ENCODE measurements around the gene APMAP. TPM values are rescaled to one million over a fixed set of nuclear protein-coding genes. Genes with fewer than 3 reads are reported as not detected.
"Not testable (repeated sequence)": the region's sequence is repeated elsewhere in the genome, so short reads cannot be mapped to it uniquely, and the experiment has no call there.

Gene APMAP
- total RNA-seq, 1 donor from 2014 or later: 108 TPM

DNA sequence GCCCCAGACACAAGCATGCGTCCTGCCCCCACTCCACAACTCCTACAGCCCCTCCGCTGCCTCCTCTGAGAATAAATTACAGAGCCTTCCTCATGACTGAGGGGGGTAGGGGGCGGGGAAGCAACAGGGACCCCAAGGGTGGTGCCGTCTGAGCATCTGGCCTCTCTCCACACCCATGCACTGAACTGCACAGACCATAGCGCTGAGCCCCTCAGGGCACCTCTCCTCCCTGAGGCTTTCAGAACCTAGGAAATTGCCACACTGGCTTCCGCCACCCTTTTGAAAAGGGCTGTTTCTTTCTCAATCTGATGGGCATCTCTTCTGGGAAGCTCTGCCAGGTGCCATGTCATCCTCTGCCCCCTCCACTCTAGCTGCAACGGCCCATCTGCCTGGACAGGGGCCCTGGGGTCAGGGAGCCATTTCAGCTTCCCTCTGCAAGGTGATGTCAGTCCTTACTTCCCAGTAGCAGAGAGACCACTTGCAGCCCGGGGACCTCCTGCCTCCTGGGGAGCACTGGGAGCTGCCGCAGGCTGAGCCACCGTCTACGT is 40.9 kb downstream of the APMAP start:
- DNase-seq (ENCODE audit: low read depth): no peak
- TF ChIP-seq, protein P1, sequence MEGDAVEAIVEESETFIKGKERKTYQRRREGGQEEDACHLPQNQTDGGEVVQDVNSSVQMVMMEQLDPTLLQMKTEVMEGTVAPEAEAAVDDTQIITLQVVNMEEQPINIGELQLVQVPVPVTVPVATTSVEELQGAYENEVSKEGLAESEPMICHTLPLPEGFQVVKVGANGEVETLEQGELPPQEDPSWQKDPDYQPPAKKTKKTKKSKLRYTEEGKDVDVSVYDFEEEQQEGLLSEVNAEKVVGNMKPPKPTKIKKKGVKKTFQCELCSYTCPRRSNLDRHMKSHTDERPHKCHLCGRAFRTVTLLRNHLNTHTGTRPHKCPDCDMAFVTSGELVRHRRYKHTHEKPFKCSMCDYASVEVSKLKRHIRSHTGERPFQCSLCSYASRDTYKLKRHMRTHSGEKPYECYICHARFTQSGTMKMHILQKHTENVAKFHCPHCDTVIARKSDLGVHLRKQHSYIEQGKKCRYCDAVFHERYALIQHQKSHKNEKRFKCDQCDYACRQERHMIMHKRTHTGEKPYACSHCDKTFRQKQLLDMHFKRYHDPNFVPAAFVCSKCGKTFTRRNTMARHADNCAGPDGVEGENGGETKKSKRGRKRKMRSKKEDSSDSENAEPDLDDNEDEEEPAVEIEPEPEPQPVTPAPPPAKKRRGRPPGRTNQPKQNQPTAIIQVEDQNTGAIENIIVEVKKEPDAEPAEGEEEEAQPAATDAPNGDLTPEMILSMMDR (conservative IDR thresholded peaks at IDR 0.05; ENCODE audit: low read depth, low read length): no peak
- no peak overlapping the region for H3K4me3 ChIP-seq (ENCODE audit: low read depth, low read length)

DNA sequence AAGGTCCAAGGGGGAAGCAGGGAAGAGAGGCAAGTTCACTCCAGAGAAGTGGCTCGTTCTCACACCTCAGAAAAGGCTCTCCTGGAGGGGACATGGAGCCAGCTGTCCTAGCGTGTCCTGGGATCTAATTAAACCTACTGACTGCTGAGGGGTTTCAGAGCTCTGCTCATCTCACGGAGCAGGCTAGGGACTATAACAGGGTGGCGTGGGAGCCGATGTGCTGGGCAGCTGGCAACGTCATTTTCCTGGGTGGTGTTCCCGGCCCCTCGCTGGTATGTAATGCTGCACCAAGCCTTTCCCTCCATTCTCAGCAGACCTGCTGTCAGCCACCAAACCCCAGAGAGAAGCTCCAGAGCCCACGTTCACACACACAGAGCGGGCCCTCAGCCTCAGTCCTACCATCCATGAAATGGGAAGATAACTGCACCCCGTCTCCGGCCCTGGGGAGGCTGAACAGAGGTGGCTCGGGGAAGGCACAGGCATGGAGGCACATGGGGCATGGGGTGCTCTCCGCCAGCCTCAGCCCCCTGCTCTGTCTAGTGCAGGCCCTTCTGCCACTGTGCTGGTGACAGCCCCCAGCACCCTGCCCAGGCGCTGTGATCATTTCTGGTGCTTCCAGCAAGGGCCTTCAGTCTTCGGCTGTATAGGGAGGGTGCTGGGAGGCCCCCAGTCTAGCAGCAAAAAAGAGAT is 41.6 kb downstream of the APMAP start:
- DNase-seq (ENCODE audit: low read depth): no peak
- no peak overlapping the region for H3K4me3 ChIP-seq (ENCODE audit: low read depth, low read length)
- TF ChIP-seq, protein P1 (conservative IDR thresholded peaks at IDR 0.05; ENCODE audit: low read depth, low read length): no peak

DNA sequence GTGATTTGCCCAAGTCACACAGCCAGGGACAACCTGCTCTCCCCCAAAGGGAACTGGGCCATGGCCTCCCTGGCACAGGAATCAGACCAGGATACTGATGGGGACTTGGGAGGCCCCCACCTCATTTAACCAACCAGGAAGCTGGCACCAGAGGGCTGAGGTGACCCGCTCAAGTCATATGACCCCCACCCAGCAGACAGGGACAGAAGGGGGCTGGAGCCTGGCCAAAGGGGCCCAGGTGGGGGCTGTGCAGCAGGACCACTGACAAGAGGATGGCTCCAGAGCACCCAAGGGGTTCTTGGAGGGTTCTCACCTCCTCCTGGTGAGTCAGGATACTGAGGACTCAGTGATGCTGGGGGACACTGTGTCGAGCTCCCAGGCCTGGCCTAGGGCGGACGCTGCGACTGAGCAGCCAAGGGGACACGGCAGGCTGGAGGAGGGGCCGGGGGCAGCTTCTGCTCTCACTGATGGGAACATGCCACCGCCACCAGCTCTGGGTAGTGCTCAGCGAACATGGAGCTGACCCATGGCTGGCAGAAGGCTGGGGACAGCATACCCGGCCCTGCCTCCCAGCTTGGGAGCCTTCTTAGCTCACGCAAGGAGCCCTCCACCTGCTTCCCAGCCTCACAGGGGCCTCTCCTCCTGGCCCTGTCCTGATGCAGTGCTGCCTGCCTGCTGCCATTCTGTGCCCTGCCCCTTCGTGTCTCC is 42.3 kb downstream of the APMAP start:
- TF ChIP-seq, protein P1 (conservative IDR thresholded peaks at IDR 0.05; ENCODE audit: low read depth, low read length): no peak
- no peak for DNase-seq (ENCODE audit: low read depth)
- H3K4me3 ChIP-seq (ENCODE audit: low read depth, low read length): no peak overlapping the region

DNA sequence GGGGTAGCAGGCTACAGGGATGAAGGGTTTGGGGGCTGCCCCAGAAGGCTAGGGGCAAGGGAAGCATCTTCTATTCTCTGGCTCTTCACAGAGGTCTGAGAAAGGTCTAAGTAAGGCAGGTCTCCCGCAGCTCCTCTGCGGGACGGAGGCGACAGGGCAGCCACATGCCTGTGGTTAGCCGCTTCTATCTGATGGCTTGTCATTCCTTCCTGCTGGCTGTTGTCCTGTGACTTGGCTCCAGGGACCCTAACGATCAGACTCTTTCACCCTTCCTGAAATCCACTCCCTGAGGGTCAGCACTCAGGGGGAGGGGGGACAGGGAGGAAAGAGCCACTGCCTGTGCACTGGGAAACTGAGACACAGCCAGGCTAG is 42.8 kb downstream of the APMAP start:
- no peak overlapping the region for H3K4me3 ChIP-seq (ENCODE audit: low read depth, low read length)
- no peak for DNase-seq (ENCODE audit: low read depth)
- TF ChIP-seq, protein P1 (conservative IDR thresholded peaks at IDR 0.05; ENCODE audit: low read depth, low read length): no peak

DNA sequence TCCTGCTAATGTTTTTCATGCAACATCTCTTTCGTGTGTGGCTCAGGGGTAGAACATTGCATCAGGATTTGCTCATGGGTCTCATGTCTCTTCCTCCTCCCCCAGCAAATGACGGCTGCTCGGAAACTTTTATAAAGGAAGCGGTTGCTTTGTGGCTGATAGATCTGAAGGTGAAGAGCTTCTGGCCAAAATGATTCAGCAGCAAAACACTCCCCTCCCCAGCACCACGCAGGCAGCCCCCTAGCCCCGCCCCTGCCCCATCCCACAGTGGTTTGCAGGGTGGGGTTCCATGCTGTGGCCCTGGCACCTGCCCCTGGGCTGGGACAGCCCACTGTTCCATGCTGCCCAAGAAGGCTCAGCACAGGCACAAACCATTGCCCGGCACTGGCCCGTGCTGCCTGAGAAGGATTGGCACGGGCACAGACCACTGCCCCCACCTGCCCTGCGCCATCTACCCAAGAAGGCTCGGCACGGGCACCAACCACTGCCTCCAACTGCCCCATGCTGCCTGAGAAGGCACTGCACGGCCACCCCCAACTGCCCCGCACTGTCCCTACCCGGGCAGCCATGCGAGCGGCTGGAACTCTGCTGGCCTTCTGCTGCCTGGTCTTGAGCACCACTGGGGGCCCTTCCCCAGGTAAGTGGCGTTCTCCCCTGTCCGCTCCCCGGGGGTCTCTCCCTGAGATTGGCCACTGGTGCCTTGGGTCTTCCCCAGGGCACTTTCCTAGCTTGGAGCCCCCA is 43.4 kb downstream of the APMAP start, which contains the start of gene CST7:
Gene CST7 (plus strand): TSS at position 331 of the 741 bp plus-strand sequence. CDS start 237 bp downstream, at position 568.
- TF ChIP-seq, protein P1 (conservative IDR thresholded peaks at IDR 0.05; ENCODE audit: low read depth, low read length): no peak
- DNase-seq (ENCODE audit: low read depth): no peak
- H3K4me3 ChIP-seq (ENCODE audit: low read depth, low read length): no peak within 1 kb of the TSS

DNA sequence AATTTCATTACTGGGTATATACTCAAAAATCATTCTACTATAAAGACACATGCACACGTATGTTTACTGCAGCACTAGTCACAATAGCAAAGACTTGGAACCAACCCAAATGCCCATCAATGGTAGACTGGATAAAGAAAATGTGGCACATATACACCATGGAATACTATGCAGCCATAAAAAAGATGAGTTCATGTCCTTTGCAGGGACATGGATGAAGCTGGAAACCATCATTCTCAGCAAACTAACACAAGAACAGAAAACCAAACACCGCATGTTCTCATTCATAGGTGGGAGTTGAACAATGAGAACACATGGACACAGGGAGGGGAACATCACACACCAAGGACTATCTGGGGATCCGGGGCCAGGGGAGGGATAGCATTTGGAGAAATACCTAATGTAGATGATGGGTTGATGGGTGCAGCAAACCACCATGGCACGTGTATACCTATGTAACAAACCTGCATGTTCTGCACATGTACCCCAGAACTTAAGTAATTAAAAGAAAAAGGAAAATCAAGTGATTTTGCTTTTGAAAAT is 44.1 kb downstream of the APMAP start:
- H3K4me3 ChIP-seq (ENCODE audit: low read depth, low read length); DNase-seq (ENCODE audit: low read depth): not testable (repeated sequence)

DNA sequence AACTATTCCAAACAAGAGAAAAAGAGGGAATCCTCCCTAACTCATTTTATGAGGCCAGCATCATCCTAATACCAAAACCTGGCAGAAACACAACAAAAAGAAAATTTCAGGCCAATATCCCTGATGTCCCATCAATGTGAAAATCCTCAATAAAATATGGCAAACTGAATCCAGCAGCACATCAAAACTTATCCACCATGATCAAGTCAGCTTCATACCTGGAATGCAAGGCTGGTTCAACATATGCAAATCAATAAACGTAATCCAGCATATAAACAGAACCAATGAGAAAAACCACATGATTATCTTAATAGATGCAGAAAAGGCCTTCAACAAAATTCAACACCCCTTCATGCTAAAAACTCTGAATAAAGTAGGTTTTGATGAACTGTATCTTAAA is 46.2 kb downstream of the APMAP start:
- not testable (repeated sequence) for H3K4me3 ChIP-seq (ENCODE audit: low read depth, low read length); DNase-seq (ENCODE audit: low read depth)

Data from epithelial cell of proximal tubule (primary cell).